ENCODE results near the gene SIAH3.

SIAH3 gene

DNA sequence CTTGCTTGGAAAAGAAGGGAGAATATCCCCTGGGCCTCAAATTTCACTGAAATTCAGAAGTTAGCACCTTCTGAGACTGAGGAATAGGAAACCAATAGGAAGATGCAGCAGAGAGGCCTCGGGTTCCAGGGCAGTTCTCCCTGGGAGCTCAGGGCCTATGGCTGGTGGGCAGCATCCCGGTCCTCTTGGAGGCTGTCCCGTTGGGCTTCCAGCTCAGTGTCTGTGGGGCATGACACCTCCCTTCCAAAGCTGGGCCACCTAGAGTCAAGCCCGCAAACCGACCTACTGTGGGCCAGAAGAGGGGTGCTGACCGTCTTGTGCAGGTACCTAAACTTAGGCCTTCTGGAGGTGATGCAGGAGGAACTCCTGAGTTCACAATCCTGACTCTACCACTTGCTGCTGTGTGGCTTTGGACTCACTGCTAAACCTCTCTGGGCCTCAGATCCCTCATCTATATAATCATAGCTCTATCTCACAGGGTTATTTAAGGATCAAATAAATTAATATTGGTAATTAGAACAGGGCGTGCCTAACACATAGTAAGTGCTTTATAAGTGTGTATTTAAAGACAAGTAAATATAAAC lies 17.1 kb downstream of the SIAH3 start:
- no peak overlapping the region for H3K4me3 ChIP-seq (ENCODE audit: low read length)
- no peak for DNase-seq (ENCODE audit: low read depth)
- no peak for TF ChIP-seq CTCF (conservative IDR thresholded peaks at IDR 0.05; ENCODE audit: low read length)

- TF ChIP-seq CTCF (conservative IDR thresholded peaks at IDR 0.05; ENCODE audit: low read length), result no peak
- DNase-seq (ENCODE audit: low read depth), result peak; percentile 67
Measured at GRCh38 chr13:45833663-45834375, 17.7 kb downstream of the SIAH3 start.

GRCh38 chr13:45833242-45833641 lies 18.3 kb downstream of the SIAH3 start:
- peak; percentile 9 for DNase-seq (ENCODE audit: low read depth)
- TF ChIP-seq CTCF (conservative IDR thresholded peaks at IDR 0.05; ENCODE audit: low read length), result no peak
- no peak overlapping the region for H3K4me3 ChIP-seq (ENCODE audit: low read length)

More at GRCh38 chr13:45833663-45834375, 17.7 kb downstream of the SIAH3 start:
- no peak overlapping the region for H3K4me3 ChIP-seq (ENCODE audit: low read length)

- H3K4me3 ChIP-seq (ENCODE audit: low read length), result no peak overlapping the region
- DNase-seq (ENCODE audit: low read depth), result no peak
- TF ChIP-seq CTCF (conservative IDR thresholded peaks at IDR 0.05; ENCODE audit: low read length), result no peak
Measured at GRCh38 chr13:45831851-45832250, 19.7 kb downstream of the SIAH3 start.

DNA sequence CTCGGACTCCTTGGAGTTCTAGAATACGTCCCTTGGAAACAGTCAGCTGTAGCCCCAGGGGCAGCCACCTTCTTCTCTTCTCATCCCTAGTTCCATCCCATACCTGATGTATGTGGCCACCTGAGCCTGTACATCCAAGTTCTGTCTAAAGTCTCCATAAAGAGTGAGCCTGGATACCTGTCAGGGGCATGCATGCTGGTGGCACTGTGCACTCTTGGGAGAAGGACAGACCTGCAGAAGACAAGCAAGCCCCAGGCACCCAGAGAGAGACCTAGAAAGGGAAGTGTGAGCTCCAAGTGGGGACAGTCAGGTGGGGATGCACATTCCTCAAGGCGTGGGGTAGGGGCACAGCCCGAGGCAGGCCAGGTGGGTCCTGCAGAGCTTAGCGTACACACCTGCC lies 21.4 kb downstream of the SIAH3 start:
- no peak for TF ChIP-seq CTCF (conservative IDR thresholded peaks at IDR 0.05; ENCODE audit: low read length)
- DNase-seq (ENCODE audit: low read depth), result no peak
- no peak overlapping the region for H3K4me3 ChIP-seq (ENCODE audit: low read length)

DNA sequence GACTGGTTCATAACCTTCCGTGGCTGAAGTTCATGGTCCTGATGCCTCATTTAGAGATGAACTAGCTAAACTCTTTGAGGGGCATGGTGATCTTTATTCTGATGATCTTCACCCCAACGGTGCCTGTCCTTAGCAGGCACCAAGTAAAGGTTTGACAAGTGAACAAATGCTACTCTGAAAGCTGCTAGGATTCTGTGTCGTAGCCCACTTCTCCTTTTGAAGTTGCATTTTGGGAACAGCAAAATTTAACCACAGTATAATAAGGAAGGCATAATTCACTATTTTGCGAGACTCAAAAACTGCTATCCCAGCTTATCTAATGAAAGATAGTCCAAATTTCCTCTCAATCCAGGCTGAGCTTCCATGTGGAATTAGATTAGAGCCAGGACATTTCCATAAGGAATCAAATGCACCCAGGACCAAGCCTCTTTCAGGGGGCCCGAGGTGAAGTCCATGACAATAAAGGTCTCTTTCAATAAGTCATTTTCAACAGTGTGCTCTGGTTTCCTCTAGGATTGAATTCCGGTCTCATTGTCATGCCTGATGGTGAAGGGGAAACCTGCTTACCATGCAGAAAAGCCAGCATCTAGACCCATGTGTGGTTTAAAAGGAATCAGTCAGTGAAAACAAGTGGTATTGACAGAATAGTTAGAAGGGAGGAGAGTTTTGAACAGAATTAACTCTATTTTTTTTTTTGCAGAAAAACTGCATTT lies 23.1 kb downstream of the SIAH3 start:
- H3K4me3 ChIP-seq (ENCODE audit: low read length), result no peak overlapping the region
- no peak for DNase-seq (ENCODE audit: low read depth)
- no peak for TF ChIP-seq CTCF (conservative IDR thresholded peaks at IDR 0.05; ENCODE audit: low read length)

Measured in AG10803 (cell line).